Fibroblast of lung (primary cell): Measurements from ENCODE around the gene PLXNA2.

ENCODE experiments used
- EZH2 ChIP-seq: IDR thresholded peaks from 2 replicates; pipeline ENCODE4 v1.5.1; 2012; ENCODE audit warnings: low read length, control low read depth, mild to moderate bottlenecking; ENCODE audit errors: missing control alignments
- TF ChIP-seq, protein P1 (sequence below), 2 donors: IDR thresholded peaks in 1 of 2; conservative IDR thresholded peaks in 1 of 2; 1 replicate in 1 of 2; 2 replicates in 1 of 2; pipeline ENCODE4 v1.5.1; 2011 to 2012; ENCODE audit warnings: low read length in 2 of 2, control low read depth in 1 of 2, inconsistent platforms in 1 of 2, low read depth in 1 of 2, mild to moderate bottlenecking in 1 of 2

- TF ChIP-seq, protein P1, sequence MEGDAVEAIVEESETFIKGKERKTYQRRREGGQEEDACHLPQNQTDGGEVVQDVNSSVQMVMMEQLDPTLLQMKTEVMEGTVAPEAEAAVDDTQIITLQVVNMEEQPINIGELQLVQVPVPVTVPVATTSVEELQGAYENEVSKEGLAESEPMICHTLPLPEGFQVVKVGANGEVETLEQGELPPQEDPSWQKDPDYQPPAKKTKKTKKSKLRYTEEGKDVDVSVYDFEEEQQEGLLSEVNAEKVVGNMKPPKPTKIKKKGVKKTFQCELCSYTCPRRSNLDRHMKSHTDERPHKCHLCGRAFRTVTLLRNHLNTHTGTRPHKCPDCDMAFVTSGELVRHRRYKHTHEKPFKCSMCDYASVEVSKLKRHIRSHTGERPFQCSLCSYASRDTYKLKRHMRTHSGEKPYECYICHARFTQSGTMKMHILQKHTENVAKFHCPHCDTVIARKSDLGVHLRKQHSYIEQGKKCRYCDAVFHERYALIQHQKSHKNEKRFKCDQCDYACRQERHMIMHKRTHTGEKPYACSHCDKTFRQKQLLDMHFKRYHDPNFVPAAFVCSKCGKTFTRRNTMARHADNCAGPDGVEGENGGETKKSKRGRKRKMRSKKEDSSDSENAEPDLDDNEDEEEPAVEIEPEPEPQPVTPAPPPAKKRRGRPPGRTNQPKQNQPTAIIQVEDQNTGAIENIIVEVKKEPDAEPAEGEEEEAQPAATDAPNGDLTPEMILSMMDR (conservative IDR thresholded peaks at IDR 0.05 in 1 of 2, IDR thresholded peaks at IDR 0.05 in 1 of 2; ENCODE audit: low read depth in 1 of 2, low read length in 2 of 2) = no peak
- no peak for TF ChIP-seq EZH2
Measured at GRCh38 chr1:208113011-208113410, 131.2 kb downstream of the PLXNA2 start.
